ENCODE results near the gene NAT10.

- no peak for TF ChIP-seq RAD21 (conservative IDR thresholded peaks at IDR 0.05)
- TF ChIP-seq EP300 (conservative IDR thresholded peaks at IDR 0.05; ENCODE audit: poor library complexity, severe bottlenecking), result no peak
- TF ChIP-seq CTCF (IDR thresholded peaks at IDR 0.05; ENCODE audit: poor library complexity, severe bottlenecking), result no peak
- no peak for TF ChIP-seq REST (IDR thresholded peaks at IDR 0.05; ENCODE audit: borderline replicate concordance)
- TF ChIP-seq POLR2AphosphoS5 (IDR thresholded peaks at IDR 0.05), result no peak
- TF ChIP-seq SMC3 (conservative IDR thresholded peaks at IDR 0.05; ENCODE audit: poor library complexity), result no peak
- no peak for TF ChIP-seq EZH2 (IDR thresholded peaks at IDR 0.05; ENCODE audit: borderline replicate concordance, insufficient read depth, low read length, poor library complexity, severe bottlenecking)
- no peak for TF ChIP-seq MXI1 (conservative IDR thresholded peaks at IDR 0.05; ENCODE audit: poor library complexity, severe bottlenecking)
- TF ChIP-seq TAF1 (IDR thresholded peaks at IDR 0.05; ENCODE audit: low read depth), result no peak
Measured at GRCh38 chr11:34114471-34114870, 9.0 kb downstream of the NAT10 start.

Measured in neural cell (in vitro differentiated cells).